Activated CD4-positive, alpha-beta T cell treated with anti-CD3 and anti-CD28 coated beads, Interleukin-2, Interleukin-4, amounts not matched to agents 100 ng/mL and 50 ng/mL, durations not matched to agents 16 hours and 8 hours (primary cell): ENCODE data around the gene CYCS.

Experiments used
- DNase-seq: peaks from one replicate; pipeline ENCODE4 v3.0.0-alpha.2; 2020; ENCODE audit warnings: low spot score

The CYCS gene

DNA sequence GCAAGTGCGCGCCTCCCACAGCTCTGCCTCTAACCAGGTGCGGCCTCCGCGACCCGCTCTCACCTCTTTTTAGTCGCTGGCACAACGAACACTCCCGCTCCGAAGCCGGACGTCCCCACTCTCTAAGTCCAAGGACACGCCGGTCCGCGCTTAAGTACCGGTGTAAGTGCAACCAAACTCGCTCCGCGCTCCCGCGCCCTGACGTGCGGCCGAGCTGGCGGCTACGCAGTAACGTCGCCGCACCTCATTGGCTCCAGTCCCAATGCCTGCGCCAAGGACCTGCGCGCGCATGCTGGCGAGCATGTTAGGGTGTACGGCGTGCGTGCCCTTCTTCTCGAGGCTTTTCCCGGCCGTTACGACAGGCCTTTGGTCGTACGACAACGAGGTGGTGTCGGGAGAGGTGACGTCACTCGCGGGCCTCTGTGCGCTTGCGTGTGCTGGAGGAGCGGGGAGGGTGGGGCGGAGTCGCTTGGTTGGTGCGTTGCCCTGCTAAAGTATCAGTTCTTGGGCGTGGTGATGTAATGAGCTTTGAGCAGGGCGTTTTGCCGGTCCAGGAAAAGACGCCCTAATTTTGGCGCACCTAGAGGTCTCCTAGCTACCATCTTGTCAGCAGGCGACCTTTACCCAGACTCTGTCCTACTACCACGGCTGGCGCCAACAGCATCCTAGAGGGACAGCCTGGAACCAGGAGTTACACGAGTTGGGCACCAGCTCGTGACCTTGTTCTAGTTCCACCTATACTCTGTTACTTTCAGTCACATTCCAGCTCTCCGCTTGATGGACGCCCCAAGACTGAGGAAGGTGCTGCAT lies at the start of gene CYCS:
Gene CYCS (minus strand): TSS at position 124 of the 810 bp plus-strand sequence. CDS start 1,141 bp downstream, outside the sequence.
- DNase-seq: peak; percentile 100

DNA sequence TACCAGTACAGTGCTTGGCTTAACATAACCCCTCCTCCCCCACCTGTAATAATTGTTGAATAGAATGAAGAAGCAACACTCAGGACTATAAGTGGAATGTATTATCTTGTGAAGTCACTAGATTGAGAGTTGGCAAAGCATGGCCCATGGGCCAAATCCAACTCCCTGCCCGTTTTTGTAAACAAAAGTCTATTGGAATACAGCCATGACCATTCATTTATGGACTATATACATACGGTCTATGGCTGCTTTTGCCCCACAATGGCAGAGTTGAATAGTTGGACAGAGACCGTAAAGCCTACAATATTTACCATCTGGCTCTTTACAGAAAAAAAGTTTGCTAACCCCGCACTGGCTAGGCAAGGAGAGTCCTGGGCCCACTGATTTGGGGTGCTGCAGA lies 48.1 kb upstream of the CYCS start:
- DNase-seq: no peak

DNA sequence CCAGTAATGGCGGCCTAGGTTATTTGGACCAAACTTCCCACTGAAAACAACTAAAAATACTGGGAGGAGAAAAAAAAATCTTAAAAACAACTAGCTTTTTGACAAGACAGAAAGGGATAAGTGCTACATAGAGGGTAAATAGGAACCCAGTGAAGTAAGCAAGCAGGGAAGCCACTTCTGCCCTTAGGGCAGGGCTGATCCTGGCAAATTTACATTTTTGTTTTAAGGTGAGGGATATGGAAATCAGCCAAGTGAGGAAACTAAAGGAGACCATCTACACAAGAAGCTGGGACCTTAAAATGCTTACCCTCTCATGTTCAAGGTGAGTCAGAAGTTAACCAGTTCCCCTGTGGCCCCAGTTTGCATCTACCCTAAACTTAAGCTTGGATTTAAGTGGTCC lies 46.5 kb upstream of the CYCS start:
- no peak for DNase-seq

DNA sequence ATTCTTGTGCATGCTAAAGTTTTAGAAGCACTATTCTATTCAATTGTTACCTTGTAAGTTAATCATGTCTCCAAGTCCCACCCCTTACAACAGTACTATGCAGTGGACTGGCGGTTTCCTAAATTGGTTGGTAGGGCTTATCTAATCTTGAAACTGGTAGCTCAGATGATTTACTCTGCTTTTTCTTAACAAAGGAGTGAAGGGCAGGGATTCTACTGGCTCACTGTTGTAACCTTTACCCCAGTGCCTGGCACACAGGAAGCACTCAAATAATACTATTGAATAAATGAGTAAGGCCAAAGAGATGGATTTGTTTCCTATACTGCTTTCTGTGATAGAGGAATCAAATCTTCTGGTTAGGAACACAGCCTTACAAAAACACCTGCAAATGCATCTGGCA lies 46.0 kb upstream of the CYCS start:
- no peak for DNase-seq

DNA sequence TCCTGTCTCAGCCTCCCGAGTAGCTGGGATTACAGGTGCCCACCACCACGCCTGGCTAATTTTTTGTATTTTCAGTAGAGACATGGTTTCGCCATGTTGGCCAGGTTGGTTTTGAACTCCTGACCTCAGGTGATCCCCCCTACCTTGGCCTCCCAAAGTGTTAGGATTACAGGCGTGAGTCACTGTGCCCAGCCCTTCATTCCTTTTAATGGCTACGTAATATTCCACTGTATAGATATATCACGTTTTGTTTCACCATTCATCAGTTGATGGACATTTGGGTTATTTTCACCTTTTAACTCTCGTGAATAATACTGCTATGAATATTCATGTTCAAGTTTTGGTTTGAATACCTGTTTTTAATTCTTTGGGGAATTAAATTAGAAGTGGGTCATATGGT lies 44.6 kb upstream of the CYCS start:
- DNase-seq: no peak

DNA sequence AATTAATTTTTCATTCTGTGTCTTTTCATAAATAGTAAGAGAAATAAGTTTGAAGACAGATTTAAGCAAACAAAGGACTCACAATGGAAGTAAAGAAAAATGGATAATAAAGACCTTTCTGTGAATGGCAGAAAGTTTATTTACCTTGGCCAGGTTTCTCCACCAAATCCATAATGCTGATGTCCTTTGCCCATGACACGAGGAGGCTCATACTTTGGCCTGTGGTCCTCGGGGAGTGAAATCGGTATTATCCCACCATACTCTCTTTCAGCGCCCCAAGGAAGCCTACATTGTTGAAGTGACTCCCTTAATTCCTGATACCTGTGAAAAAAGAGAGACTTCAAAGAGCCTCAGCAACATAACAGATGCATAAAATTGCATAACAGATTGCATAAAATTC lies 43.1 kb upstream of the CYCS start:
- no peak for DNase-seq

DNA sequence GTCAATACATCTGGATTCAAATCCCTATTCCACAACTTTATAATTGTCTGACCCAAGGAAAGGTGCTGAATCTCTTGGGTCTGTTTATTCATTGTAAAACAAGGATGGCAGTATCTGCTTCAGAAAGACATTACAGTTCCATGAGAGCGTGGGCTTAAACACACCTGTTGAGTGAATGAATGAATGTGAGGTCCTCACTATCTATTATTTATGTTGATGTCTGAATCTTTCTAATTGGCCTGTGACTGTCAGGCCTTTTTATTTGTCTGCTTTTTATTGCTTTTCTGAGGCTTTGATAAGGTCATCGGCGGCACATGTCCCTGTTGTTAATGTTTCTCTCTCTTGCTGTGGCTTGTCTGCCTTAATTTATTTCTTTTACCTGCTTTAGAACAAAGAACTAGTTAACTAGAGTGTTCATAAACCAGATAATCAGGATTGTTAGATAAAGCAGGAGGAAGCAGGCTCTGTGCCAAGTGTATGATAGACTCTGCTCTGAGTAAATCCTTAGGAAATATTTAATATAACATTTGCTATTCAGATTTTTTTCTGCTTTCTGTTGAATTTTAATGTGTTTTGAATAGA lies 42.3 kb upstream of the CYCS start:
- DNase-seq: no peak

DNA sequence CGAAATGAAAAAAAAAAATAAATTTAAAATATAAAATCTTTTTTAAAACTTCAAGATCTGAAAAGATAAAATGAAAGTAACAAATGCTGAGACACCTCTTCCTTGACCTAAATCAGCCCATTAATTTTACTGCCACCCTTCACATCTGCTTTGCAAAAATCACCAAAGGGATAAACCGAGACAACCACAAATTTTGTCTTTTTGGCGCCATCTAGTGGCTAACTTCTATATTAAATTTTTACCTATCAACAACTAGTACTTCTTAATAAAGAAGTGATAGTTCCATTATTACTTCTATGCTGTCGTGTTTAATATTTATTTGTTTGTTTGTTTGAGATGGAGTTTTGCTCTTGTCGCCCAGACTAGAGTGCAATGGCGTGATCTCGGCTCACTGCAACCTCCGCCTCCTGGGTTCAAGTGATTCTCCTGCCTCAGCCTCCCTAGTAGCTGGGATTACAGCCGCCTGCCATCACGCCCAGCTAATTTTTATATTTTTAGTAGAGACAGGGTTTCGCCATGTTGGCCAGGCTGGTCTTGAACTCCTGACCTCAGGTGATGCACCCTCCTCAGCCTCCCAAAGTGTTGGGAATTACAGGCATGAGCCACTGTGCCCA lies 35.0 kb upstream of the CYCS start:
- DNase-seq: peak; percentile 65

DNA sequence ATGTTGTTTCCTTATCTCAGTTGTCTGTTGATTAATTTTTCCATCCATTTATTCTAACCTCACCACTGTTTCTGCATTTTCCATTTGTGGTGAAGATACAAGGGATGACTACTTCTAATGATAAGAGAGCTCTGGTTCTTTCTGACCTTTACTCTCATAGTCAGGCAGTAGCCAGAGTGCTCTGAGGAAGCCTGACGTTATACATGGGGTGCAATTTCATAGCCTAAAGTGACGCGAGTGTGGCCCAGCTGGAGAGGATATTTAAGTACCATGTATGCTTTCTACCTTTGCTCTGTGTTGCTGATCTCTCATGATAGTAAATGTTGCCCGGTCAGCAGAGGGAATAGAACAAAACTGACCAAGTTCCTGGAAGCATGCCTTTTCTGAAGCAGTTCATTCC lies 33.9 kb upstream of the CYCS start:
- no peak for DNase-seq

DNA sequence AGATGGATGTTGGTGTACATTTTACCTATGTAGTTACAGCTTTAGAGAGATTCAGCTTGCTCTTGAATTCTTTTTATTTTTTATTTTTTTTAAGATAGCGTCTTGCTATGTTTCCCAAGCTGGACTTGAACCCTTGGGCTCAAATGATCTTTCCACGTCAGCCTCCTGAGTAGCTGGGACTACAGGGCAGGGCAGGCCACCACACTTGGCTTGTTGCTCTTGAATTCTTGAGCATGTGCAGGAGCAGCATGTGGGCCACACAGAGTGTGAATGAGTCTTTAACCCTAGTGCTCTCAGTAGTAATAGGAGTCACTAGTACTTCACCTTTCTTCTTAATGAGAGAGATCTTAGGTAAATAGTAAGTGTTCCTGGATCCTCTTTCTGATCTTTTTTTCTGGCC lies 26.7 kb upstream of the CYCS start:
- no peak for DNase-seq

DNA sequence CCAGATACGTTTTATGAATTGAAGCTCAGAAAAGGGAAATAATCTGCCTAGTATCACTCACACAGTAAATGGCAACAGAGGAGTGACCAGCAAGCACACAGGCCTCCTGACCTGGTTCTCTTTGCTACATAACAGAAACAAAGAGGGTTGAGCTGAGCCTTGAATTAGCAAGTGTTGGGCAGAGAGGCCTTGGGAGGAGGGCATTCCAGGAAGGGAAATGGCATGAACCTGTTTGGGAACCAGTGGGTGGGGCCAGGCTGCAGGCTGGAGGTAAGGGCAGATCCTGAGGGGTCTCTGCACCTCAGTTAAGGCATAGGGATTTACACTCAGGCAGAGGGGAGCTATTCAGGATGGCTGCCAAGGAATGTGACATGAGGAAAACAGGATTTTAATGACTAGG lies 24.8 kb upstream of the CYCS start:
- no peak for DNase-seq

DNA sequence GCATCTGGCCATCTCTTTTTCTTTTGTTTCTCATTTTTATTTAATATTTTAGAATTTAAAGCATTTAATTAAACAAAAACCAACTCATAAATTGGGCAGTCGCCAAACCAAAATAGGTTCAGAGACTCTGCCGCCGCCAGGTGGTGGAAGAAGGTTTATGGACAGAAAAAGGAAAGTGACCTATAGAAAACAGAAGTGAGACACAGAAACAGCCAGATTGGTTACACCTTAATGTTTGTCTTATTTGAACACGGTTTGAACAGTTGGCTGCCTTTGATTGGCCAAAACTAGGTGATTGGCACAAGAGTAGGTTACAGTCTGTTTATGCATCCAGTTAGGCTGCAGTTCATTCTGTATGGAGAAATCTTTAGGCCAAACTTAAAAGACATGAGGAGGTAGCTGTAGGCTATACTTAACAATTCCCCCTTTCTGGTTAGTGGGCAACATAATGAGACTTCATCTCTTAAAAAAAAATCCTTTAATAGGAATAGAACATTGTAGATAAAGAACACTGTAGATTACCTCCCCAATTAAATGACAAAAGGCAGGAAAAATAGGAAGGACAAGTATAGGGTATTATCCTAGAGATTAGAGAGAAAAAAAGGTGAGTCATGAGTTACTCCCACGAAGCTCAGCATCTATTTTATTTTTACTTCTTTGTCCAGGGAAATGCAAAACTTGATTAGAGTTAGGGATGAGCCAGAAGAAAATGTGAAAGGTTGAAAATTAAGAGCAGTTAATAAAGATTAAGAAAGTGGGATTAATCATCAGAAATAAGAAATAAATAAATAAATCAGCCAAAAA lies 23.9 kb upstream of the CYCS start:
- DNase-seq: no peak

DNA sequence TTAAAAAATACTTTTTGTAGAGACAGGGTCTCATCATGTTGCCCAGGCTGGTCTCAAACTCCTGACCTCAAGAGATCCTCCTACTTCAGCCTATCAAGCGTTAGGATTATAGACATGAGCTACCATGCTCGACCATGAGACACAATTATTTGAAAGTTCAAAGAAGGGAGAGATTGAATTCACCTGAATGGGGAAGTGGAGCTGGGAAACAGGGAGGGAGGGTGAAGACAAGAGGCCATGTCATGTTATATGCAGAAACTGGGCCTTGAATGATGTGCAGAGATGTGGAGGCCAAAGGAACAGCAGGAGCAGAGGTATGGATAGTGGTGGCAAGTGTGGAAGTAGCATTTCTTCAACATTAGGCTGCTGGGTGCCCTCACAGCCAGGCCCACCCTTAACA lies 18.7 kb upstream of the CYCS start:
- DNase-seq: no peak

DNA sequence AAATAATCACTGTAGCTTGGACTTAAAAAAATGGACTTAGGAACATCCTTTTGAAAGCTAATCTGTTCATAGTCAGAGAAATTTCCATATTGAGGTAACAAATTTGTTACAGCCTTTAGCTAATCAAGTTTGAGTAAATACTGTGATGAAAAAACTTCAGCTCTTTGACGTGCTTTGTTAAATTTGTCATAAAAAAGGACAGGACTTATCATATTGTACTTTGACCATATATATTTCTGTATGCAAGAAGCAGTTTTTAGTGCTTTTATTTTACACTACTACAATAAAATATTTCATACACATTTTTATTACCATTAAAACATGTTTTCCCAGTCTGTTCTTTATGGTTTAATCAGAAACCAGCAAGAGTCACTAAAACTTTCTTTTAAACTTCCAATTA lies 14.5 kb upstream of the CYCS start:
- DNase-seq: no peak

DNA sequence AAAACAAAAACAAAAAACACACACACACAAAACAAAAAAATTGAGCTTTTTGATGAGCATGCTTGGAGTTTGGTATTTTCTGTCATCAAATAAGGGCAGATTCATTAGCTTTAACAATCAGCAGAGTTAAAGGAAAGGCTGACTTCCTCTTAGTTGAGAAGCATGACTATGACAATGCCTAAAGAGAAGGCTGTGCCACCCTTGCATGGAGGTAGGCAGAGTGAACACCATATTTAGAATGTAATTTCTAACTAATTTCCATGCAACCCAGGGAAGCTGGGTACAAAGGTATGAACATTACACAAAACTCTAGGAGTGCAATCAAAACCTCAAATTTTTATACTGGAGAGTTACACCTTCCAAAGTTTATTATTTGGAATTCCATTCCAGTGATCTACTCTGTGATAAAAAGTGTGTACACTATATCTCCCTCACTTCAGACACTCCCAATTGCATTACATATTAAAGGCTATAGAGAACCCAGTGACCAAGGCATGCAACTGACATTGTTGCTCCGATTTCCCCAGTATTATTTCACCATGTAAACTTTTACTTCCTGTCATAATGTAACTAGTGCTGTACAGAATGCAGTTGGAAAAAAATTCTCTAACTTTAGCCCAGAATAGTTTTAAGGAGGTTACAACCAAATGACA lies 9.4 kb upstream of the CYCS start:
- no peak for DNase-seq

DNA sequence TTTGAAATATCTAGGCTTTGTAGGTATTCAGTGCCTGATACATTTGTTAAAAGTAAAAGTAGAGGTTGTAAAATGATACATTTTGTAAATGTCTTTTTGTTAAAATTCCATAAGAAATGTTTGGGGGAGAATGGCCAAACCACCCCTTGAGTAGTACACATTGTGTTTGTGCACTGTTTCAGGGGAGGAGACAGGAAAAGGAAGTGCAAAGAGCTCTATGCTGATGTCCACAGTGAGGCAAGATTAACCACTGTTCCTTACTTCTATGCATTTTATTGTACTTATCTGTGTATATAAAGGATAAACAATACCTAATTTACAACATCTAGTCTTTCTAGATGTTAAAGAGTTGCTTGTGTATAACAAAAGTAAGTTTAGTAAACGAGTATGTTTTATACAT lies 7.4 kb upstream of the CYCS start:
- no peak for DNase-seq

DNA sequence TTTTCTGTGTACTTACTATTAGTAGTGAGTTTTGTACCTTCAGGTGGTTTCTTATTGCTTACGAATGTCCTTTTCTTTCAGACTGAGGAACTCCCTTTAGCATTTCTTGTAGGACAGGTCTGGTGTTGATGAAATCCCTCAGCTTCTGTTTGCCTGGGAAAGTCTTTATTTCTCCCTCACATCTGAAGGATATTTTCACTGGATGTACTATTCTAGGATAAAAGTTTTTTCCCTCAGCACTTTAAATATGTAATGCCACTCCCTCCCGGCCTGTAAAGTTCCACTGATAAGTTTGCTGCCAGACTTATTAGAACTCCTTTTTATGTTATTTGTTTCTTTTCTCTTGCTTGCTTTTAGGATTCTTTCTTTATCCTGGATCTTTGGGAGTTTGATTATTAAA lies 1.7 kb upstream of the CYCS start:
- no peak for DNase-seq

DNA sequence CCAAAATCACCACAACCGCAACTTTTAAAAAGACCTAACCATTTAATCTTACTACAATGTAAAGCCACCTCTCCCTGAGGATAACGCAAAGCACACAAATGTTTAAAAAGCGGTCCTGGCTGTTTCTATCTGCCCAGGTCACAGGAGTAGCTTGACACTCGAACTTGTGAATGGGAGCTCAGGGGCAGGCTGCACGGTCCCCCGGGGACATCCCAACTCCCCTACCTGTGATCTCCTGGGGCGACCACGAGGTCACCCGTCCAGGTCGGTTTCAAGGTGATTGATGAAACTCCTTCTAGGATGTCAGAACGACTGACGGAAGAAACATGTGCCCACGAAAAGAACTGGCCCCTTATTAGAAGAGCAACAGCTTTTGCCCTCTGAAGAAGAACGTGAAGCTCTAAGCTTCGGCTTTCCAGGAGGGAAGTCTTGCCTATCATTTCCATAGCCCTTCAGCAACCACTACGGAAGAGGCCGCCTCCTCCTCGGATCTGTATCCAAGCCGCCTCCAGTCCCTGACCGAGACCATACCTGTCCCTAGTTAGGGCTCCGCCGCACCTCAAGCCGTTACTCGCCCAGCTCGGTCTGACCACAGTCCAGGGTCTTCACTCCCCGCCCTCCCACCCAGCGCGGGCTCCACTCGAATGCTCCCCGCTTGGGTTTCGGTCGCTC lies 459 bp downstream of the CYCS start:
- peak; percentile 16 for DNase-seq

DNA sequence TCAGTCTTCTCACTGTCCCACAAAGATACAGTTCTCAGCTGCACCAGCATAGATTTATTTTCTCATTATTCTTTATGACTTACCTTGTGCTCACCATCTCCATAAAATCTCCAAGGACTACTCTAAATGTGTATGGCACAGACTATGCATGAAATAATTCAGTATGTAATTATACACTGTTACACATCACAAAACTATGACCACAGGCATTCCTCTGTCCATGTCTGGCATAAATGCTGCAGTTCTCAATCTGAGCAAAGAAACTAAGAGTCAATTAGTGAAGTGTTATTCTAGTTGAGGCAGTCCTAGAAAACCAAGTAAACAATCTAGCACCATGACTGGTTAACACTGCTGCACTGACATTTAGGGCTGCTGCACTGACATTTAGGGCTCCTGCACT lies 2.7 kb downstream of the CYCS start:
- DNase-seq: no peak

DNA sequence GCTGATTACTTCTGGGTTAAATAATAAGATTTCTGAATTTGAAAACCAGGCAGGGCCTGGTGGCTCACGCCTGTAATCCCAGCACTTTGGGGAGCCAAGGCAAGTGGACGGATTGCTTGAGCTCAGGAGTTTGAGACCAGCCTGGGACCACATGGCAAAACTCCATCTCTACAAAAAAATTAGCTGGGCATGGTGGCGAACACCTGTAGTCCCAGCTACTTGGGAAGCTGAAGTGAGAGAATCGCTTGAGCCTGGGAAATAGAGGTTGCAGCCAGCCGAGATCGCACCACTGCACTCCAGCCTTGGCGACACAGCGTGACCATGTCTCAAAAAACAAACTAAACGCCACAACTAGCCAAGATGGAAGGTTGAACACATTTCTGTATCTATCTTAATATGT lies 3.5 kb downstream of the CYCS start:
- DNase-seq: no peak

DNA sequence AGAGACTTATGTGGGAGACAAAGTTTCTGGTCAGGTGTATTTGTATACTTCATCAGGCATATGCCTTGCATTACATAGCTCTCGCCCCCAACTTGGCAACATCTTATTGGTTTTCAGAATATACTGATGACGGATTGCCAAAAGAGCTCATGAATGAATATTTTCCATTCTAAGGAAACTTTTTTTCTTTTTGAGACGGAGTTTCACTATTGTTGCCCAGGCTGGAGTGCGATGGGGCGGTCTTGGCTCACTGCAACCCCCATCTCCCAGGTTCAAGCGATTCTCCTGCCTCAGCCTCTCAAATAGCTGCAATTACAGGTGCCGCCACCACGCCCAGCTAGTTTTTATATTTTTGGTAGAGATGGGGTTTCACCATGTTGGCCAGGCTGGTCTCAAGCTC lies 6.0 kb downstream of the CYCS start:
- no peak for DNase-seq
